ENCODE results near the gene EDEM3. TPM values are rescaled to one million over a fixed set of nuclear protein-coding genes. Genes with fewer than 3 reads are reported as not detected.

Gene EDEM3
- total RNA-seq, 5 donors from 2014 or later (not counting 1 experiment from before 2014, with no cell fraction given) = 21.0 to 44.1 (median 39.1) TPM

GRCh38 chr1:184660462-184661191 is 94.0 kb downstream of the EDEM3 start:
- peaks cover 0 to 14% of the 10 kb centered on the region in 2 experiments for H3K27me3 ChIP-seq (replicated peaks in 1 of 2; ENCODE audit: control insufficient read depth in 2 of 2, extremely low read depth in 1 of 2, insufficient read depth in 2 of 2, low read length in 1 of 2)
- H3K4me1 ChIP-seq (ENCODE audit: control insufficient read depth in 1 of 2, extremely low read depth in 1 of 2, insufficient read depth in 2 of 2, low read length in 2 of 2) = peaks cover 0 to 8% of the 10 kb centered on the region in 2 experiments
- Mint-ChIP-seq H3K27me3 (peaks cover 11 to 21% of the 10 kb centered on the region in 2 donors), H3K27ac (no peak overlapping the region), H3K36me3 (no peaks in the 10 kb centered on the region), H3K4me1 (peaks cover 5 to 12% (median 6%) of the 10 kb centered on the region in 3 donors), H3K4me3 (no peak overlapping the region), H3K9me3 (no peaks in the 10 kb centered on the region)
- DNase-seq (no peak), ATAC-seq (replicated peaks in 1 of 4) (no peak)
- no peaks in the 10 kb centered on the region for H3K9me3 ChIP-seq
- 100% methylated on average over 1 of the region's 2 CpGs for WGBS (ENCODE audit: insufficient coverage)
- H3K36me3 ChIP-seq (ENCODE audit: control insufficient read depth in 2 of 2, extremely low read depth in 1 of 2, insufficient read depth in 1 of 2, low read length in 1 of 2) = no peaks in the 10 kb centered on the region
- H3K4me3 ChIP-seq (ENCODE audit: control insufficient read depth in 1 of 2, extremely low read depth in 1 of 2, low read length in 1 of 2) = no peak overlapping the region
- ChIA-PET POLR2A (interaction anchor here (0.6 to 0.7 kb wide), 2 partner anchors 10 to 42 kb away, joined by 4 read pairs; no protein-coding TSS in a partner anchor), CTCF (interaction anchor here (0.6 to 0.7 kb wide), 2 partner anchors 81 to 321 kb away, joined by 4 to 10 read pairs; no protein-coding TSS in a partner anchor)
- H3K27ac ChIP-seq (ENCODE audit: low read length) = no peak overlapping the region

- Mint-ChIP-seq H3K27ac (no peak overlapping the region), H3K27me3 (peaks cover 0 to 2% of the 10 kb centered on the region in 2 donors), H3K36me3 (no peaks in the 10 kb centered on the region), H3K4me1 (peaks cover 0 to 7% (median 0%) of the 10 kb centered on the region in 3 donors), H3K9me3 (no peaks in the 10 kb centered on the region), H3K4me3 (no peak overlapping the region)
- ATAC-seq (replicated peaks in 1 of 4) (no peak), DNase-seq (no peak)
- ChIA-PET CTCF (no interaction called here), POLR2A (no interaction called here)
- H3K36me3 ChIP-seq (ENCODE audit: control insufficient read depth in 2 of 2, extremely low read depth in 1 of 2, insufficient read depth in 1 of 2, low read length in 1 of 2) = no peaks in the 10 kb centered on the region
- H3K27ac ChIP-seq (ENCODE audit: low read length) = no peak overlapping the region
- no peaks in the 10 kb centered on the region for H3K27me3 ChIP-seq (replicated peaks in 1 of 2; ENCODE audit: control insufficient read depth in 2 of 2, extremely low read depth in 1 of 2, insufficient read depth in 2 of 2, low read length in 1 of 2)
- H3K4me1 ChIP-seq (ENCODE audit: control insufficient read depth in 1 of 2, extremely low read depth in 1 of 2, insufficient read depth in 2 of 2, low read length in 2 of 2) = no peaks in the 10 kb centered on the region
- H3K4me3 ChIP-seq (ENCODE audit: control insufficient read depth in 1 of 2, extremely low read depth in 1 of 2, low read length in 1 of 2) = no peak overlapping the region
- no peaks in the 10 kb centered on the region for H3K9me3 ChIP-seq
- no CpG with 5 or more reads among the region's 2 CpGs for WGBS (ENCODE audit: insufficient coverage)
Measured at GRCh38 chr1:184658055-184658454, 96.6 kb downstream of the EDEM3 start.

GRCh38 chr1:184656221-184656620 is 98.4 kb downstream of the EDEM3 start:
- WGBS (ENCODE audit: insufficient coverage) = no CpG with 5 or more reads among the region's 2 CpGs
- Mint-ChIP-seq H3K27ac (no peak overlapping the region), H3K4me3 (no peak overlapping the region), H3K36me3 (no peaks in the 10 kb centered on the region), H3K4me1 (no peaks in the 10 kb centered on the region), H3K9me3 (peaks cover 0 to 3% (median 2%) of the 10 kb centered on the region in 3 donors), H3K27me3 (peaks cover 3 to 11% of the 10 kb centered on the region in 2 donors)
- H3K36me3 ChIP-seq (ENCODE audit: control insufficient read depth in 2 of 2, extremely low read depth in 1 of 2, insufficient read depth in 1 of 2, low read length in 1 of 2) = no peaks in the 10 kb centered on the region
- H3K27me3 ChIP-seq (replicated peaks in 1 of 2; ENCODE audit: control insufficient read depth in 2 of 2, extremely low read depth in 1 of 2, insufficient read depth in 2 of 2, low read length in 1 of 2) = no peaks in the 10 kb centered on the region
- no peak for DNase-seq
- no peak overlapping the region for H3K27ac ChIP-seq (ENCODE audit: low read length)
- H3K4me3 ChIP-seq (ENCODE audit: control insufficient read depth in 1 of 2, extremely low read depth in 1 of 2, low read length in 1 of 2) = no peak overlapping the region
- ChIA-PET POLR2A (no interaction called here), CTCF (no interaction called here)
- H3K4me1 ChIP-seq (ENCODE audit: control insufficient read depth in 1 of 2, extremely low read depth in 1 of 2, insufficient read depth in 2 of 2, low read length in 2 of 2) = no peaks in the 10 kb centered on the region
- ATAC-seq (replicated peaks in 1 of 4) = no peak
- no peaks in the 10 kb centered on the region for H3K9me3 ChIP-seq

GRCh38 chr1:184655185-184655584 is 99.5 kb downstream of the EDEM3 start:
- POLR2A ChIA-PET = no interaction called here
- no peak for DNase-seq
- peaks cover 9 to 16% of the 10 kb centered on the region in 2 donors for H3K27me3 Mint-ChIP-seq
- no peaks in the 10 kb centered on the region for H3K4me1 ChIP-seq (ENCODE audit: control insufficient read depth in 1 of 2, extremely low read depth in 1 of 2, insufficient read depth in 2 of 2, low read length in 2 of 2)
- H3K4me3 ChIP-seq (ENCODE audit: control insufficient read depth in 1 of 2, extremely low read depth in 1 of 2, low read length in 1 of 2) = no peak overlapping the region
- no peak overlapping the region for H3K27ac ChIP-seq (ENCODE audit: low read length)
- no peak overlapping the region for H3K27ac Mint-ChIP-seq
- no peak for ATAC-seq (replicated peaks in 1 of 4)
- H3K9me3 ChIP-seq = no peaks in the 10 kb centered on the region
- no peaks in the 10 kb centered on the region for H3K36me3 ChIP-seq (ENCODE audit: control insufficient read depth in 2 of 2, extremely low read depth in 1 of 2, insufficient read depth in 1 of 2, low read length in 1 of 2)
- H3K4me3 Mint-ChIP-seq = no peak overlapping the region
- H3K27me3 ChIP-seq (replicated peaks in 1 of 2; ENCODE audit: control insufficient read depth in 2 of 2, extremely low read depth in 1 of 2, insufficient read depth in 2 of 2, low read length in 1 of 2) = peaks cover 0 to 1% of the 10 kb centered on the region in 2 experiments
- H3K4me1 Mint-ChIP-seq = no peaks in the 10 kb centered on the region
- no peaks in the 10 kb centered on the region for H3K36me3 Mint-ChIP-seq
- CTCF ChIA-PET = no interaction called here
- H3K9me3 Mint-ChIP-seq = peaks cover 0 to 3% (median 2%) of the 10 kb centered on the region in 3 donors

- H3K4me1 ChIP-seq (ENCODE audit: control insufficient read depth in 1 of 2, extremely low read depth in 1 of 2, insufficient read depth in 2 of 2, low read length in 2 of 2) = no peaks in the 10 kb centered on the region
- Mint-ChIP-seq H3K27me3 (peaks cover 13 to 27% of the 10 kb centered on the region in 2 donors), H3K4me1 (no peaks in the 10 kb centered on the region), H3K4me3 (no peak overlapping the region), H3K9me3 (peaks cover 0 to 10% (median 2%) of the 10 kb centered on the region in 3 donors), H3K36me3 (no peaks in the 10 kb centered on the region), H3K27ac (no peak overlapping the region)
- H3K27ac ChIP-seq (ENCODE audit: low read length) = no peak overlapping the region
- CTCF ChIA-PET = no interaction called here
- ATAC-seq (replicated peaks in 1 of 4) (no peak), DNase-seq (no peak)
- POLR2A ChIA-PET = no interaction called here
- WGBS (ENCODE audit: insufficient coverage) = no CpG with 5 or more reads among the region's 5 CpGs
- no peaks in the 10 kb centered on the region for H3K9me3 ChIP-seq
- H3K27me3 ChIP-seq (replicated peaks in 1 of 2; ENCODE audit: control insufficient read depth in 2 of 2, extremely low read depth in 1 of 2, insufficient read depth in 2 of 2, low read length in 1 of 2) = peaks cover 0 to 17% of the 10 kb centered on the region in 2 experiments
- H3K4me3 ChIP-seq (ENCODE audit: control insufficient read depth in 1 of 2, extremely low read depth in 1 of 2, low read length in 1 of 2) = no peak overlapping the region
- H3K36me3 ChIP-seq (ENCODE audit: control insufficient read depth in 2 of 2, extremely low read depth in 1 of 2, insufficient read depth in 1 of 2, low read length in 1 of 2) = no peaks in the 10 kb centered on the region
Measured at GRCh38 chr1:184650177-184650866, 104.3 kb downstream of the EDEM3 start.

- peaks cover 0 to 21% of the 10 kb centered on the region in 2 experiments for H3K27me3 ChIP-seq (replicated peaks in 1 of 2; ENCODE audit: control insufficient read depth in 2 of 2, extremely low read depth in 1 of 2, insufficient read depth in 2 of 2, low read length in 1 of 2)
- H3K9me3 Mint-ChIP-seq = peaks cover 0 to 10% (median 2%) of the 10 kb centered on the region in 3 donors
- H3K27ac Mint-ChIP-seq = no peak overlapping the region
- WGBS (ENCODE audit: insufficient coverage) = 82% methylated on average over 6 of the region's 7 CpGs
- no peak overlapping the region for H3K4me3 ChIP-seq (ENCODE audit: control insufficient read depth in 1 of 2, extremely low read depth in 1 of 2, low read length in 1 of 2)
- POLR2A ChIA-PET = no interaction called here
- no peak overlapping the region for H3K4me3 Mint-ChIP-seq
- H3K27ac ChIP-seq (ENCODE audit: low read length) = no peak overlapping the region
- H3K4me1 ChIP-seq (ENCODE audit: control insufficient read depth in 1 of 2, extremely low read depth in 1 of 2, insufficient read depth in 2 of 2, low read length in 2 of 2) = no peaks in the 10 kb centered on the region
- no peaks in the 10 kb centered on the region for H3K4me1 Mint-ChIP-seq
- CTCF ChIA-PET = no interaction called here
- ATAC-seq (replicated peaks in 1 of 4) = no peak
- H3K36me3 Mint-ChIP-seq = no peaks in the 10 kb centered on the region
- no peak for DNase-seq
- no peaks in the 10 kb centered on the region for H3K9me3 ChIP-seq
- H3K36me3 ChIP-seq (ENCODE audit: control insufficient read depth in 2 of 2, extremely low read depth in 1 of 2, insufficient read depth in 1 of 2, low read length in 1 of 2) = no peaks in the 10 kb centered on the region
- H3K27me3 Mint-ChIP-seq = peaks cover 14 to 31% of the 10 kb centered on the region in 2 donors
Measured at GRCh38 chr1:184649451-184649888, 105.2 kb downstream of the EDEM3 start.

Data from T-cell (primary cell).